COR-L47 (cell line): ENCODE results near the gene OLFM2.
"Not testable (repeated sequence)": the region's sequence is repeated elsewhere in the genome, so short reads cannot be mapped to it uniquely, and the experiment has no call there.

Source experiments
- DNase-seq: peaks from one replicate; lab custom pipeline; 2025; lab: John Stamatoyannopoulos, UW

OLFM2 gene

GRCh38 chr19:9941671-9942070, 5.4 kb upstream of the OLFM2 start:
- no peak for DNase-seq

GRCh38 chr19:9941231-9941630, 4.9 kb upstream of the OLFM2 start:
- DNase-seq = no peak

- DNase-seq = no peak
Observed at GRCh38 chr19:9940778-9941177, 4.5 kb upstream of the OLFM2 start.

GRCh38 chr19:9939301-9939913, 3.1 kb upstream of the OLFM2 start:
- DNase-seq = no peak

- no peak for DNase-seq
Observed at GRCh38 chr19:9937001-9937411, 691 bp upstream of the OLFM2 start.

GRCh38 chr19:9935506-9936325, 599 bp downstream of the OLFM2 start:
- no peak for DNase-seq

- peak; percentile 22 for DNase-seq
Observed at GRCh38 chr19:9934132-9934950, 2.0 kb downstream of the OLFM2 start.

- no peak for DNase-seq
Observed at GRCh38 chr19:9932835-9933234, 3.5 kb downstream of the OLFM2 start.

- no peak for DNase-seq
Observed at GRCh38 chr19:9931629-9932028, 4.7 kb downstream of the OLFM2 start.

- DNase-seq = no peak
Observed at GRCh38 chr19:9923440-9923839, 12.9 kb downstream of the OLFM2 start.

- not testable (repeated sequence) for DNase-seq
Observed at GRCh38 chr19:9922782-9923379, 13.4 kb downstream of the OLFM2 start.

GRCh38 chr19:9917321-9917720, 19.0 kb downstream of the OLFM2 start:
- DNase-seq = no peak

- no peak for DNase-seq
Observed at GRCh38 chr19:9916719-9917118, 19.6 kb downstream of the OLFM2 start.

- DNase-seq = peak; percentile 27
Observed at GRCh38 chr19:9914315-9915207, 21.8 kb downstream of the OLFM2 start.

- DNase-seq = no peak
Observed at GRCh38 chr19:9914001-9914314, 22.4 kb downstream of the OLFM2 start.

- no peak for DNase-seq
Observed at GRCh38 chr19:9913237-9914000, 22.9 kb downstream of the OLFM2 start.

- no peak for DNase-seq
Observed at GRCh38 chr19:9912551-9913236, 23.6 kb downstream of the OLFM2 start.

- DNase-seq = no peak
Observed at GRCh38 chr19:9911524-9912185, 24.7 kb downstream of the OLFM2 start.

GRCh38 chr19:9910625-9911024, 25.7 kb downstream of the OLFM2 start:
- DNase-seq = no peak

GRCh38 chr19:9909251-9909650, 27.1 kb downstream of the OLFM2 start:
- no peak for DNase-seq
